ENCODE data around the gene CSTF3.

DNA sequence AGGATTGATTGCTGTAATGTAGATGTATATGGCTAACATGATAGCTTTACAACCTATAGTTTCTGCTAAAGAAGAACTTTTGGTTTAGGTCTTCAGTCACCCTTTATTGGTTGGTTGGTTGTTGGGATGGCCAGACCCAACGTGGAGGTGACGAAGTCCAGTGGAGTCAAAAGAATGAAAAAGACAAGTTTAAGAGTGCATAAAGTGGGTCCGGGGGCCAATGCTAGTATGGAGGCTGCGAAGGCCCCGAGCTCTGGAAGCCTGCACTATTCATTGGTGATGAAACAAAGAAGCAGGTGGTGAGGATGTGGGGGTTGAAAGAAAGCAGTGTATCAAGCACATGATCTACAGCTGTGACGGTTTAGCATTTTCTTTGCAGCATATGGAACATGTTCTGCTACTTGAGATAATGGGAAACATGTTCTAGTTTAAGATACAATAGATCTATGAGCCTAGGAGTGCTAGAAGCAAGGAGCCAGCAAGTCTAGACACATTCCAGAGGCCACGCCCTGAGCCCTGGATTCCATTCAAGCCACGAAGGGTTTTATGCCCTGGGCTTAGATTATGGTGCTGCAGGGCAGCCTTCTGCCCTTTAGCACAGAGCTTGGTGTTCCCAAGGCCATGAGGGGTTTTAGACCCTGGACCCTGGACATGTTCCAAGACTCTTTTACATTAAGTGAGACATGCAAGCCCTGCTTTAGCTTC, 115.6 kb downstream of the CSTF3 start:
- TF ChIP-seq, protein P1, sequence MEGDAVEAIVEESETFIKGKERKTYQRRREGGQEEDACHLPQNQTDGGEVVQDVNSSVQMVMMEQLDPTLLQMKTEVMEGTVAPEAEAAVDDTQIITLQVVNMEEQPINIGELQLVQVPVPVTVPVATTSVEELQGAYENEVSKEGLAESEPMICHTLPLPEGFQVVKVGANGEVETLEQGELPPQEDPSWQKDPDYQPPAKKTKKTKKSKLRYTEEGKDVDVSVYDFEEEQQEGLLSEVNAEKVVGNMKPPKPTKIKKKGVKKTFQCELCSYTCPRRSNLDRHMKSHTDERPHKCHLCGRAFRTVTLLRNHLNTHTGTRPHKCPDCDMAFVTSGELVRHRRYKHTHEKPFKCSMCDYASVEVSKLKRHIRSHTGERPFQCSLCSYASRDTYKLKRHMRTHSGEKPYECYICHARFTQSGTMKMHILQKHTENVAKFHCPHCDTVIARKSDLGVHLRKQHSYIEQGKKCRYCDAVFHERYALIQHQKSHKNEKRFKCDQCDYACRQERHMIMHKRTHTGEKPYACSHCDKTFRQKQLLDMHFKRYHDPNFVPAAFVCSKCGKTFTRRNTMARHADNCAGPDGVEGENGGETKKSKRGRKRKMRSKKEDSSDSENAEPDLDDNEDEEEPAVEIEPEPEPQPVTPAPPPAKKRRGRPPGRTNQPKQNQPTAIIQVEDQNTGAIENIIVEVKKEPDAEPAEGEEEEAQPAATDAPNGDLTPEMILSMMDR (IDR thresholded peaks at IDR 0.05; ENCODE audit: insufficient read depth, low read depth, low read length): no peak
- no peak for TF ChIP-seq EZH2 (IDR thresholded peaks at IDR 0.05; ENCODE audit: insufficient read depth, low read length)
